IgD-negative memory B cell (primary cell): ENCODE data around the gene PDE4C. TPM values are rescaled to one million over a fixed set of nuclear protein-coding genes. Genes with fewer than 3 reads are reported as not detected.

Experiments
- H3K27ac Mint-ChIP-seq, 3 donors: one replicate each; pipeline ENCODE4 v1.8.0; 2020 to 2022; ENCODE audit warnings: mild to moderate bottlenecking in 3 of 3, mixed read lengths in 3 of 3, moderate library complexity in 1 of 3
- H3K27me3 Mint-ChIP-seq: one replicate; pipeline ENCODE4 v1.8.0; 2021; ENCODE audit warnings: mixed read lengths
- H3K36me3 Mint-ChIP-seq: one replicate; pipeline ENCODE4 v1.8.0; 2020; ENCODE audit warnings: mild to moderate bottlenecking, mixed read lengths
- H3K4me1 Mint-ChIP-seq, 3 donors: one replicate each; pipeline ENCODE4 v1.8.0; 2020 to 2022; ENCODE audit warnings: mixed read lengths in 3 of 3, mild to moderate bottlenecking in 1 of 3
- H3K4me3 Mint-ChIP-seq, 4 donors: one replicate each; pipeline ENCODE4 v1.8.0; 2020 to 2022; ENCODE audit warnings: mild to moderate bottlenecking in 4 of 4, mixed read lengths in 4 of 4, moderate library complexity in 3 of 4
- H3K9me3 Mint-ChIP-seq, 3 donors: one replicate each; pipeline ENCODE4 v1.8.0; 2020 to 2021; ENCODE audit warnings: mixed read lengths in 3 of 3, mild to moderate bottlenecking in 1 of 3
- polyA plus RNA-seq: library from polyadenylated mRNA; unstranded; fragments of 300-500 nt; fragmentation: Illumina TruSeq; gene quantifications from one replicate; pipeline ENCODE4 v1.2.3, GENCODE V29; 2021

The PDE4C gene
- polyA plus RNA-seq, 1 donor from 2014 or later = not detected

GRCh38 chr19:18233224-18233825, 7.1 kb upstream of the PDE4C start:
- Mint-ChIP-seq H3K4me1 (peaks cover 7 to 13% (median 9%) of the 10 kb centered on the region in 3 donors), H3K27ac (peak overlapping the region in 1 of 3 donors; percentile 18), H3K9me3 (peaks cover 0 to 1% (median 0%) of the 10 kb centered on the region in 3 donors), H3K27me3 (peaks cover 52% of the 10 kb centered on the region), H3K4me3 (peak overlapping the region in 2 of 4 donors; percentile 17 to 31), H3K36me3 (no peaks in the 10 kb centered on the region)

GRCh38 chr19:18232540-18233223, 6.4 kb upstream of the PDE4C start:
- H3K27ac Mint-ChIP-seq = peak overlapping the region in 2 of 3 donors; percentile 23 to 28
- H3K4me1 Mint-ChIP-seq = peaks cover 7 to 13% (median 9%) of the 10 kb centered on the region in 3 donors
- peaks cover 58% of the 10 kb centered on the region for H3K27me3 Mint-ChIP-seq
- no peak overlapping the region for H3K4me3 Mint-ChIP-seq
- peaks cover 0 to 1% (median 0%) of the 10 kb centered on the region in 3 donors for H3K9me3 Mint-ChIP-seq
- H3K36me3 Mint-ChIP-seq = no peaks in the 10 kb centered on the region

GRCh38 chr19:18231775-18232174, 5.5 kb upstream of the PDE4C start:
- peaks cover 0 to 1% (median 0%) of the 10 kb centered on the region in 3 donors for H3K9me3 Mint-ChIP-seq
- peaks cover 9 to 14% (median 13%) of the 10 kb centered on the region in 3 donors for H3K4me1 Mint-ChIP-seq
- H3K27ac Mint-ChIP-seq = peak overlapping the region in 1 of 3 donors; percentile 23
- H3K4me3 Mint-ChIP-seq = peak overlapping the region in 2 of 4 donors; percentile 33 to 63
- no peaks in the 10 kb centered on the region for H3K36me3 Mint-ChIP-seq
- peaks cover 61% of the 10 kb centered on the region for H3K27me3 Mint-ChIP-seq

- Mint-ChIP-seq H3K36me3 (no peaks in the 10 kb centered on the region), H3K4me3 (peak overlapping the region in 2 of 4 donors; percentile 72 to 75), H3K27ac (peak overlapping the region in 1 of 3 donors; percentile 23), H3K27me3 (peaks cover 59% of the 10 kb centered on the region), H3K9me3 (peaks cover 0 to 1% (median 0%) of the 10 kb centered on the region in 3 donors), H3K4me1 (peaks cover 7 to 16% (median 13%) of the 10 kb centered on the region in 3 donors)
Measured at GRCh38 chr19:18230941-18231734, 4.9 kb upstream of the PDE4C start.

GRCh38 chr19:18229915-18230314, 3.7 kb upstream of the PDE4C start:
- peaks cover 0 to 1% (median 0%) of the 10 kb centered on the region in 3 donors for H3K9me3 Mint-ChIP-seq
- peaks cover 8 to 20% (median 14%) of the 10 kb centered on the region in 3 donors for H3K4me1 Mint-ChIP-seq
- peaks cover 64% of the 10 kb centered on the region for H3K27me3 Mint-ChIP-seq
- peak overlapping the region in 1 of 4 donors; percentile 65 for H3K4me3 Mint-ChIP-seq
- no peaks in the 10 kb centered on the region for H3K36me3 Mint-ChIP-seq
- H3K27ac Mint-ChIP-seq = peak overlapping the region in 1 of 3 donors; percentile 53

- H3K4me1 Mint-ChIP-seq = peaks cover 11 to 23% (median 17%) of the 10 kb centered on the region in 3 donors
- H3K4me3 Mint-ChIP-seq = peak overlapping the region in 1 of 4 donors; percentile 65
- peaks cover 0 to 1% (median 0%) of the 10 kb centered on the region in 3 donors for H3K9me3 Mint-ChIP-seq
- peak overlapping the region in 1 of 3 donors; percentile 76 for H3K27ac Mint-ChIP-seq
- H3K36me3 Mint-ChIP-seq = no peaks in the 10 kb centered on the region
- H3K27me3 Mint-ChIP-seq = peaks cover 66% of the 10 kb centered on the region
Measured at GRCh38 chr19:18229474-18229873, 3.2 kb upstream of the PDE4C start.

GRCh38 chr19:18227781-18228271, 1.6 kb upstream of the PDE4C start:
- H3K36me3 Mint-ChIP-seq = no peaks in the 10 kb centered on the region
- H3K9me3 Mint-ChIP-seq = no peaks in the 10 kb centered on the region
- H3K4me3 Mint-ChIP-seq = no peak overlapping the region
- peaks cover 12 to 27% (median 21%) of the 10 kb centered on the region in 3 donors for H3K4me1 Mint-ChIP-seq
- peaks cover 58% of the 10 kb centered on the region for H3K27me3 Mint-ChIP-seq
- peak overlapping the region in 1 of 3 donors; percentile 74 for H3K27ac Mint-ChIP-seq

- peaks cover 12 to 27% (median 17%) of the 10 kb centered on the region in 3 donors for H3K4me1 Mint-ChIP-seq
Measured at GRCh38 chr19:18226956-18227780, 930 bp upstream of the PDE4C start.

GRCh38 chr19:18225355-18225701, 910 bp downstream of the PDE4C start:
- Mint-ChIP-seq H3K36me3 (no peaks in the 10 kb centered on the region), H3K27me3 (peaks cover 59% of the 10 kb centered on the region), H3K9me3 (no peaks in the 10 kb centered on the region), H3K4me1 (peaks cover 8 to 27% (median 12%) of the 10 kb centered on the region in 3 donors), H3K27ac (peak overlapping the region in 1 of 3 donors; percentile 67), H3K4me3 (peak overlapping the region in 2 of 4 donors; percentile 49 to 84)

More at GRCh38 chr19:18226956-18227780, 930 bp upstream of the PDE4C start:
- Mint-ChIP-seq H3K4me3 (peak overlapping the region in 1 of 4 donors; percentile 82), H3K27ac (peak overlapping the region in 2 of 3 donors; percentile 33 to 74), H3K36me3 (no peaks in the 10 kb centered on the region), H3K27me3 (peaks cover 54% of the 10 kb centered on the region), H3K9me3 (no peaks in the 10 kb centered on the region)

- H3K9me3 Mint-ChIP-seq = peaks cover 0 to 2% (median 0%) of the 10 kb centered on the region in 3 donors
- peak overlapping the region in 2 of 3 donors; percentile 67 to 71 for H3K27ac Mint-ChIP-seq
- H3K4me1 Mint-ChIP-seq = peaks cover 8 to 25% (median 14%) of the 10 kb centered on the region in 3 donors
- H3K36me3 Mint-ChIP-seq = no peaks in the 10 kb centered on the region
- H3K27me3 Mint-ChIP-seq = peaks cover 59% of the 10 kb centered on the region
- H3K4me3 Mint-ChIP-seq = peak overlapping the region; percentile 48 to 97 (median 82)
Measured at GRCh38 chr19:18224525-18225354, 1.5 kb downstream of the PDE4C start.

GRCh38 chr19:18223860-18224524, 2.2 kb downstream of the PDE4C start:
- H3K9me3 Mint-ChIP-seq = peaks cover 0 to 2% (median 0%) of the 10 kb centered on the region in 3 donors
- H3K27me3 Mint-ChIP-seq = peaks cover 56% of the 10 kb centered on the region
- H3K4me3 Mint-ChIP-seq = peak overlapping the region; percentile 48 to 97 (median 82)
- no peaks in the 10 kb centered on the region for H3K36me3 Mint-ChIP-seq
- peaks cover 8 to 20% (median 15%) of the 10 kb centered on the region in 3 donors for H3K4me1 Mint-ChIP-seq
- H3K27ac Mint-ChIP-seq = peak overlapping the region in 2 of 3 donors; percentile 35 to 71

- Mint-ChIP-seq H3K9me3 (peaks cover 0 to 2% (median 0%) of the 10 kb centered on the region in 3 donors), H3K27ac (no peak overlapping the region), H3K27me3 (peaks cover 45% of the 10 kb centered on the region), H3K36me3 (no peaks in the 10 kb centered on the region), H3K4me3 (no peak overlapping the region), H3K4me1 (peaks cover 8 to 16% (median 15%) of the 10 kb centered on the region in 3 donors)
Measured at GRCh38 chr19:18221815-18222725, 4.2 kb downstream of the PDE4C start.
